ENCODE results near the gene TMEM229B.

DNA sequence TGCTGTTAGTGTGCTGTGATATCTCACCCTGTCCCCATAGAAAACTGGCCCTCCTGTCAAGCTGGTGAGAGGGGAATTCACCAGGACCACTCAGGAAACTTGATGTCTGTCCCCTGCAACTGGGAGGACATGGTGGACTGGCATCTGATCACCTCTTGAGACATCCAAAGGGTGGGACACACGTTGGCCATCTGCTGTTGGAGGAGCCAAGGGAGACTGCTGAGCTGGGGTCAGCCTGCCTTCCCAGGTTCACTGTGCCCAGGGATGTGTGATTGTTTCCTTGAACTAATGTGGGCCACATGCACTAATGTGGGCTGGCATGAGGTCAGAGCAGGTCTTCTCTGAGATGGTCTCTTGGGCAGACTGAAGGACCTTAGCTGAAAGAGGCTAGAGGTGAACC is 16.7 kb upstream of the TMEM229B start:
- TF ChIP-seq, protein P1, sequence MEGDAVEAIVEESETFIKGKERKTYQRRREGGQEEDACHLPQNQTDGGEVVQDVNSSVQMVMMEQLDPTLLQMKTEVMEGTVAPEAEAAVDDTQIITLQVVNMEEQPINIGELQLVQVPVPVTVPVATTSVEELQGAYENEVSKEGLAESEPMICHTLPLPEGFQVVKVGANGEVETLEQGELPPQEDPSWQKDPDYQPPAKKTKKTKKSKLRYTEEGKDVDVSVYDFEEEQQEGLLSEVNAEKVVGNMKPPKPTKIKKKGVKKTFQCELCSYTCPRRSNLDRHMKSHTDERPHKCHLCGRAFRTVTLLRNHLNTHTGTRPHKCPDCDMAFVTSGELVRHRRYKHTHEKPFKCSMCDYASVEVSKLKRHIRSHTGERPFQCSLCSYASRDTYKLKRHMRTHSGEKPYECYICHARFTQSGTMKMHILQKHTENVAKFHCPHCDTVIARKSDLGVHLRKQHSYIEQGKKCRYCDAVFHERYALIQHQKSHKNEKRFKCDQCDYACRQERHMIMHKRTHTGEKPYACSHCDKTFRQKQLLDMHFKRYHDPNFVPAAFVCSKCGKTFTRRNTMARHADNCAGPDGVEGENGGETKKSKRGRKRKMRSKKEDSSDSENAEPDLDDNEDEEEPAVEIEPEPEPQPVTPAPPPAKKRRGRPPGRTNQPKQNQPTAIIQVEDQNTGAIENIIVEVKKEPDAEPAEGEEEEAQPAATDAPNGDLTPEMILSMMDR (IDR thresholded peaks at IDR 0.05; ENCODE audit: low read depth, low read length, missing input control): no peak
- no peak for TF ChIP-seq RAD21 (IDR thresholded peaks at IDR 0.05)
- no peak for TF ChIP-seq NR2F2 (IDR thresholded peaks at IDR 0.05)
- no peak for TF ChIP-seq JUND (IDR thresholded peaks at IDR 0.05)
- no peak for TF ChIP-seq ATF3 (IDR thresholded peaks at IDR 0.05)
- no peak for TF ChIP-seq HNF4A (conservative IDR thresholded peaks at IDR 0.05)
- TF ChIP-seq SP1 (IDR thresholded peaks at IDR 0.05): no peak
- TF ChIP-seq GABPA (IDR thresholded peaks at IDR 0.05 in 1 of 2, conservative IDR thresholded peaks at IDR 0.05 in 1 of 2): no peak
- no peak for TF ChIP-seq REST (IDR thresholded peaks at IDR 0.05)
- TF ChIP-seq FOXA1 (IDR thresholded peaks at IDR 0.05): no peak
- TF ChIP-seq, protein P2, sequence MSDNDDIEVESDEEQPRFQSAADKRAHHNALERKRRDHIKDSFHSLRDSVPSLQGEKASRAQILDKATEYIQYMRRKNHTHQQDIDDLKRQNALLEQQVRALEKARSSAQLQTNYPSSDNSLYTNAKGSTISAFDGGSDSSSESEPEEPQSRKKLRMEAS (IDR thresholded peaks at IDR 0.05): no peak
- no peak for TF ChIP-seq EGR1 (IDR thresholded peaks at IDR 0.05; ENCODE audit: low read depth in 2 of 2)
- TF ChIP-seq ZBTB33 (IDR thresholded peaks at IDR 0.05): no peak
- no peak for TF ChIP-seq TAF1 (conservative IDR thresholded peaks at IDR 0.05)

All from liver (tissue), 3 donors.